ENCODE measurements around the gene KLF6.

Gene KLF6

GRCh38 chr10:3759397-3759796 is 25.6 kb downstream of the KLF6 start:
- TF ChIP-seq CTCF (IDR thresholded peaks at IDR 0.05; ENCODE audit: borderline replicate concordance, control extremely low read depth, extremely low read depth, insufficient read depth, missing control alignments), result no peak
- in situ Hi-C loops (cut with MboI; ENCODE audit: low sequenced_read_pairs, unreplicated experiment), result no loop called here
- no peak for DNase-seq (ENCODE audit: low spot score)

GRCh38 chr10:3758491-3758970 is 26.5 kb downstream of the KLF6 start:
- in situ Hi-C loops (cut with MboI; ENCODE audit: low sequenced_read_pairs, unreplicated experiment), result no loop called here
- no peak for DNase-seq (ENCODE audit: low spot score)
- TF ChIP-seq CTCF (IDR thresholded peaks at IDR 0.05; ENCODE audit: borderline replicate concordance, control extremely low read depth, extremely low read depth, insufficient read depth, missing control alignments), result no peak

- DNase-seq (ENCODE audit: low spot score), result peak; percentile 79
- TF ChIP-seq CTCF (IDR thresholded peaks at IDR 0.05; ENCODE audit: borderline replicate concordance, control extremely low read depth, extremely low read depth, insufficient read depth, missing control alignments), result no peak
- in situ Hi-C loops (cut with MboI; ENCODE audit: low sequenced_read_pairs, unreplicated experiment), result no loop called here
Observed at GRCh38 chr10:3757638-3758490, 27.1 kb downstream of the KLF6 start.

- no peak for TF ChIP-seq CTCF (IDR thresholded peaks at IDR 0.05; ENCODE audit: borderline replicate concordance, control extremely low read depth, extremely low read depth, insufficient read depth, missing control alignments)
- DNase-seq (ENCODE audit: low spot score), result no peak
- in situ Hi-C loops (cut with MboI; ENCODE audit: low sequenced_read_pairs, unreplicated experiment), result no loop called here
Observed at GRCh38 chr10:3757250-3757637, 27.8 kb downstream of the KLF6 start.

- no peak for DNase-seq (ENCODE audit: low spot score)
- no peak for TF ChIP-seq CTCF (IDR thresholded peaks at IDR 0.05; ENCODE audit: borderline replicate concordance, control extremely low read depth, extremely low read depth, insufficient read depth, missing control alignments)
- in situ Hi-C loops (cut with MboI; ENCODE audit: low sequenced_read_pairs, unreplicated experiment), result no loop called here
Observed at GRCh38 chr10:3756360-3756740, 28.7 kb downstream of the KLF6 start.

GRCh38 chr10:3755440-3756359 is 29.3 kb downstream of the KLF6 start:
- TF ChIP-seq CTCF (IDR thresholded peaks at IDR 0.05; ENCODE audit: borderline replicate concordance, control extremely low read depth, extremely low read depth, insufficient read depth, missing control alignments), result no peak
- DNase-seq (ENCODE audit: low spot score), result no peak
- in situ Hi-C loops (cut with MboI; ENCODE audit: low sequenced_read_pairs, unreplicated experiment), result no loop called here
